Measurements from ENCODE around the gene HSPA8.

DNA sequence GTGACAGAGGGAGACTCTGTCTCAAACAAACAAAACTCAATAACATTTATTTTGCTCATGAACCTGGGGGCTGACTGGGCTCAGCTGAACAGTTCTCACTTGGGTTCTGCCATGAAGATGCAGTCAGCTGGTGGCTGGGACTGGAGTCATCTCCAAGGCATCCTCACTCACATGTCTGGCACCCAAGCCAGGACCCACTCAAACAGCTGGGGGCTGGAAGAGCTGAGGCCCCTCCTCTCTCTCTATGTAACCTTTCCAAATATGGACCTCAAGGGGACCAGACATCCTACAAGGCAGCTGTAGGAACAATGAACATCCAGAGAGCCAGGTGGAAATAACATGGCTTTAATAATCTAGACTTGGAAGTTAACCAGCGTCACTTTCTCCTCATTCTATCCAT lies 16.8 kb downstream of the HSPA8 start:
- TF ChIP-seq, protein P1, sequence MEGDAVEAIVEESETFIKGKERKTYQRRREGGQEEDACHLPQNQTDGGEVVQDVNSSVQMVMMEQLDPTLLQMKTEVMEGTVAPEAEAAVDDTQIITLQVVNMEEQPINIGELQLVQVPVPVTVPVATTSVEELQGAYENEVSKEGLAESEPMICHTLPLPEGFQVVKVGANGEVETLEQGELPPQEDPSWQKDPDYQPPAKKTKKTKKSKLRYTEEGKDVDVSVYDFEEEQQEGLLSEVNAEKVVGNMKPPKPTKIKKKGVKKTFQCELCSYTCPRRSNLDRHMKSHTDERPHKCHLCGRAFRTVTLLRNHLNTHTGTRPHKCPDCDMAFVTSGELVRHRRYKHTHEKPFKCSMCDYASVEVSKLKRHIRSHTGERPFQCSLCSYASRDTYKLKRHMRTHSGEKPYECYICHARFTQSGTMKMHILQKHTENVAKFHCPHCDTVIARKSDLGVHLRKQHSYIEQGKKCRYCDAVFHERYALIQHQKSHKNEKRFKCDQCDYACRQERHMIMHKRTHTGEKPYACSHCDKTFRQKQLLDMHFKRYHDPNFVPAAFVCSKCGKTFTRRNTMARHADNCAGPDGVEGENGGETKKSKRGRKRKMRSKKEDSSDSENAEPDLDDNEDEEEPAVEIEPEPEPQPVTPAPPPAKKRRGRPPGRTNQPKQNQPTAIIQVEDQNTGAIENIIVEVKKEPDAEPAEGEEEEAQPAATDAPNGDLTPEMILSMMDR (IDR thresholded peaks at IDR 0.05), result no peak
- TF ChIP-seq EP300 (IDR thresholded peaks at IDR 0.05), result no peak
- TF ChIP-seq POLR2AphosphoS5 (IDR thresholded peaks at IDR 0.05), result no peak

Measured in gastroesophageal sphincter (tissue), 3 donors.